ENCODE measurements around the gene GRAMD4. TPM values are rescaled to one million over a fixed set of nuclear protein-coding genes. Genes with fewer than 3 reads are reported as not detected.

The GRAMD4 gene
- total RNA-seq, 4 donors from 2014 or later: 146 to 981 (median 258) TPM

- H3K4me1 ChIP-seq: peaks cover 38 to 68% (median 45%) of the 10 kb centered on the region in 4 donors
- 76% methylated on average over 25 of the region's 29 CpGs; no CpG with 5 or more reads in 1 of the 2 donors for WGBS, 2 donors (ENCODE audit: low coverage in 1 of 2)
- intact Hi-C loops (cut with DNase I; ENCODE audit: low total_unique reads) (no loop called here), in situ Hi-C loops (cut with MboI; ENCODE audit: low pct_ligation_motif_present in 1 of 4, low pct_unique_long_range_greater_than_20kb in 1 of 4, low sequenced_read_pairs in 3 of 4) (no loop called here)
- H3K27ac ChIP-seq: peak overlapping the region in 3 of 4 donors; percentile 38 to 63 (median 45)
- no peak for DNase-seq
- H3K9me3 ChIP-seq: no peaks in the 10 kb centered on the region
- no peaks in the 10 kb centered on the region for H3K36me3 ChIP-seq
- no peak for TF ChIP-seq POLR2A (IDR thresholded peaks at IDR 0.05)
- no peak for TF ChIP-seq CTCF (IDR thresholded peaks at IDR 0.05)
- TF ChIP-seq EP300 (IDR thresholded peaks at IDR 0.05; ENCODE audit: low read depth): no peak
- TF ChIP-seq POLR2AphosphoS5 (IDR thresholded peaks at IDR 0.05): no peak
- H3K27me3 ChIP-seq: no peaks in the 10 kb centered on the region
- no peak overlapping the region for H3K4me3 ChIP-seq
Observed at GRCh38 chr22:46588279-46589140, 31.7 kb upstream of the GRAMD4 start.

- Histone ChIP-seq H3K27me3 (no peaks in the 10 kb centered on the region), H3K9me3 (no peaks in the 10 kb centered on the region), H3K36me3 (no peaks in the 10 kb centered on the region), H3K4me3 (no peak overlapping the region), H3K27ac (no peak overlapping the region), H3K4me1 (peaks cover 35 to 68% (median 39%) of the 10 kb centered on the region in 4 donors)
- DNase-seq: no peak
- intact Hi-C loops (cut with DNase I; ENCODE audit: low total_unique reads) (no loop called here), in situ Hi-C loops (cut with MboI; ENCODE audit: low pct_ligation_motif_present in 1 of 4, low pct_unique_long_range_greater_than_20kb in 1 of 4, low sequenced_read_pairs in 3 of 4) (no loop called here)
- WGBS, 2 donors (ENCODE audit: low coverage in 1 of 2): 91% methylated on average over 9 of the region's 9 CpGs; no CpG with 5 or more reads in 1 of the 2 donors
- TF ChIP-seq EP300 (IDR thresholded peaks at IDR 0.05; ENCODE audit: low read depth) (no peak), POLR2AphosphoS5 (IDR thresholded peaks at IDR 0.05) (no peak), POLR2A (IDR thresholded peaks at IDR 0.05) (no peak), CTCF (IDR thresholded peaks at IDR 0.05) (no peak)
Observed at GRCh38 chr22:46589141-46589748, 30.9 kb upstream of the GRAMD4 start.

GRCh38 chr22:46589871-46590271 is 30.3 kb upstream of the GRAMD4 start:
- no peak for DNase-seq
- in situ Hi-C loops (cut with MboI; ENCODE audit: low pct_ligation_motif_present in 1 of 4, low pct_unique_long_range_greater_than_20kb in 1 of 4, low sequenced_read_pairs in 3 of 4): no loop called here
- Histone ChIP-seq H3K27ac (no peak overlapping the region), H3K4me1 (peaks cover 30 to 62% (median 33%) of the 10 kb centered on the region in 4 donors), H3K36me3 (no peaks in the 10 kb centered on the region), H3K27me3 (no peaks in the 10 kb centered on the region), H3K9me3 (no peaks in the 10 kb centered on the region), H3K4me3 (no peak overlapping the region)
- WGBS, 2 donors (ENCODE audit: low coverage in 1 of 2): 97% methylated on average over 10 of the region's 11 CpGs; no CpG with 5 or more reads in 1 of the 2 donors
- no peak for TF ChIP-seq POLR2A (IDR thresholded peaks at IDR 0.05)
- no peak for TF ChIP-seq CTCF (IDR thresholded peaks at IDR 0.05)
- TF ChIP-seq POLR2AphosphoS5 (IDR thresholded peaks at IDR 0.05): no peak
- no peak for TF ChIP-seq EP300 (IDR thresholded peaks at IDR 0.05; ENCODE audit: low read depth)
- intact Hi-C loops (cut with DNase I; ENCODE audit: low total_unique reads): no loop called here

GRCh38 chr22:46590334-46590733 is 29.9 kb upstream of the GRAMD4 start:
- 82 to 89% methylated on average over 3 to 7 of the region's 11 CpGs for WGBS, 2 donors (ENCODE audit: low coverage in 1 of 2)

More at GRCh38 chr22:46590334-46590733, 29.9 kb upstream of the GRAMD4 start:
- intact Hi-C loops (cut with DNase I; ENCODE audit: low total_unique reads): no loop called here
- Histone ChIP-seq H3K27me3 (no peaks in the 10 kb centered on the region), H3K27ac (no peak overlapping the region), H3K9me3 (no peaks in the 10 kb centered on the region), H3K36me3 (no peaks in the 10 kb centered on the region), H3K4me1 (peaks cover 28 to 58% (median 32%) of the 10 kb centered on the region in 4 donors), H3K4me3 (no peak overlapping the region)
- in situ Hi-C loops (cut with MboI; ENCODE audit: low pct_ligation_motif_present in 1 of 4, low pct_unique_long_range_greater_than_20kb in 1 of 4, low sequenced_read_pairs in 3 of 4): no loop called here
- TF ChIP-seq EP300 (IDR thresholded peaks at IDR 0.05; ENCODE audit: low read depth): no peak
- DNase-seq: no peak

Data from transverse colon (tissue), 4 donors.